Frontal cortex (tissue), 4 donors: ENCODE data around the gene EDAR. TPM values are rescaled to one million over a fixed set of nuclear protein-coding genes. Genes with fewer than 3 reads are reported as not detected.

ENCODE experiments used
- DNase-seq, 2 donors: peaks; one replicate each; pipeline ENCODE4 v3.0.0; 2012; ENCODE audit warnings: low spot score in 2 of 2
- FAIRE-seq: peaks from 2 replicates; lab custom pipeline; 2012; peaks lifted over from hg19 to GRCh38; lab: Jason Lieb, UNC
- small RNA-seq: library from RNA; depleted of rRNA; stranded (forward); fragments of <200 nt; gene quantifications from one replicate; pipeline ENCODE3, GENCODE V24; 2014
- total RNA-seq: library from RNA; depleted of rRNA; stranded (reverse); fragments of >200 nt; gene quantifications from one replicate; pipeline ENCODE4 v1.2.3, GENCODE V29; 2014
- donor health status: control.
- donor health status: control.
- donor health status: control.

The EDAR gene
- total RNA-seq, 1 donor from 2014 or later = under 0.01 TPM

DNA sequence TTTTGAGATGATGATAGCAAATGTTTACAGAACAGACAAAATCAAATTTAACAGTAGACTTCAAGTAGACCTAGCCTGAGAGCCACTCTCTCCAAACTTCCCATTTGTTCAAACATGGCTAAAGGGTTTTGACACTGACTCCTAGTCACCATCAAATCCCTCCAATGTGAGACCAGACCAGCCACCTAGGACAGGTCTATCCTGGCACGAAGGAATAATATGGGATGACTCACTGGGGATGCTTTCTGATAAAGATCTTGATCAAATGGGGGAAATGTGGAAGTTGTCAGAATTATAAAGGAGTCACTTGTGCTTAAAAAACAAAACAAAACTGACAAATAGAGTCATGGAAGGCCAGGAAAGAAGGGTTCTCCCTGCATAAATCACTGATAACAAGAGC lies 95.7 kb downstream of the EDAR start:
- no peak for FAIRE-seq

DNA sequence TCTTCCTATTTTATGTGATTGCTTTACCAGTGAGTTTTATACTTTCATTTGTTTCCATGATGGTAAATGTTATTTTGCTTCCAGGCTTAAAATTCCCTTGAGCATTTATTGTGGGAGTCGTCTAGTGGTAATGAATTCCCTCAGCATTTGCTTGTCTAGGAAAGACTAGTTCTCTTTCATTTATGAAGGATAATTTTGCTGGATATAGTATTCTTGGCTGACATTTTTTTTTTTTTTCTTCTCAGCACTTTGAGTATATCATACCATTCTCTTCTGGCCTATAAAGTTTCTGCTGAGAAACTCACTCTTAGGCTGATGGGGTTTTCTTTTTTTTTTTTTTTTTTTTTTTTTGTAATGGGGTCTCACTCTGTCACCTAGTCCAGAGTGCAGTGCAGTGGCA lies 99.1 kb downstream of the EDAR start:
- DNase-seq (no peak), FAIRE-seq (no peak)

More for the DNA sequence above, 95.7 kb downstream of the EDAR start:
- DNase-seq = no peak

DNA sequence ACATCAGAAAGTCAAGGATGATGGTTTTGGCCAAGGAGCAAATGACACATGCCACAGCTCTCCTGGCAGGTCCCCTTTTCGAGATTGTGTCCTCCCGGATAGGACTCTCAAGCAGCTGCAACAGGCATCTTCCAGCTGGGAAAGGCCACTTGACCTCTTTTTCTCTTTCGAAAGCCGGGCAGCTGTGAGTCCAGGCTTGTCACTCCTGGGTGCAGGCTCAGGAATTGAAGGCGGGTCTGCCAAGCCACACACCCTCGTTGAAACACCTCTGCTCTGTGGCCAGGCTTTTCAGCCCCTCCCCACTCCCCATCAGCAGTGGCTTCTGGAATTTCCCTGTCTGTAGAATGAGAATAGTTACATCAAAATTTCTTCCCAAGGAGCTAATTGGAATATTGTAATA lies 104.4 kb downstream of the EDAR start:
- FAIRE-seq (no peak), DNase-seq (no peak)

DNA sequence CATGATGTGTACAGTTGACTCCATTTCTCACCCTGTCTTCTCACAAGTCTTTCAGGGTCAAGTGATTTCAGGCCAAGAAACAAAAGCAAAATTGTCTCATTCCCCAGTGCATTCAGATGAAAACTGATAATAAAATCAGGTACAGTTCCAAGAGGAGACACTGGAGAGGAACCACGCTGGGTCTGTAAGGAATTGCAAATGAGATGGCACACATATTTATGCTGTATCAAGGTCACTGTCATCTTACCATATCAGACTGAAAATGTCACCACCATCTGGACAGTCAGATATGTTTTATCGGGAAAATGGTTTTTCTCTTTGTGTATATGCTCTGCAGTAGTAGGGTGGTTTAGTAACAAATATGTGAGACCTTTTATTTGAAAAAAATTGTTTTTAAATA lies 110.7 kb downstream of the EDAR start:
- DNase-seq (no peak), FAIRE-seq (no peak)

DNA sequence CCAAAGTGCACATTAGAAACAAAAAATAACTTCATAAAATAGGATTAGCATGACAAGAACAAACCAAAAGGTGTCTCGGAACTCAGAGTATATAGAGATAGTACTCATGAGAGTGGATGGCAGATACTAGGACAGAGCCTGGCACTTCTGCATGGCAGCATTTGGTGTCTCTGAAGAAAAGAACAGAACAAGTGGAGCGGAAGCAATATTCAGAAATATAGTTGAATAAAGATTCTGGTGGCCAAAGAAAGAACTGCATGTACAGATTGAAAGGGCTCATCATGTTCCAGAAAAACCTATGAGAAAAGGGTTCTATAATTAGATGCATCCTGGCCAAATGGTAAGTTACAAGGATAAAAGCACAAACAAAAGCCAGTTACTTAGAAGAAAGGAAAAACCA lies 111.5 kb downstream of the EDAR start:
- DNase-seq = no peak
- no peak for FAIRE-seq

DNA sequence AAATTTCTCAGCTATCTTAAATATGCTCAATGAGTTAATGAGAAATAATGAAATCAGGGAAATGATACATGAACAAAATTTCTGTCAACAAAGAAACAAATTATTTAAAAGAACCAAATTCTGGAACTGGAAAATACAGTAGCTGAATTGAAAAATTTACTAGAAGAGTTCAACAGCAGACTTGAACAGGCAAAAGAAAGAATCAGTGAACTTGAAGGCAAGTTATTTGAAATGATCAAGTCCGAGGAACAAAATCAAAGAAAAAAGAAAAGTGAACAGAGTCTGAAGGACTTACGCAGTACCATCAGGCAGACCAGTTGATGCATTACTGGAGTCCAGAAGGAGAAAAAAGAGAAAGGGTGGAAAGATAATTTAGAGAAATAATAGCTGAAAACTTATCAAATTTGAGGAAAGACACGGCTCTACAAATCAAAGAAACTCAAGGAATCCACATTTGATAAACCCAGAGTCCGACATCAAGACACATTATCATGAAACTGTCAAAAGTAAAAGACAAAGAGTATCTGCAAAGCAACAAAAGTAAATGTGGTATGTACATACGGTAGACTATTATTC lies 118.9 kb downstream of the EDAR start:
- DNase-seq = no peak
- no peak for FAIRE-seq

DNA sequence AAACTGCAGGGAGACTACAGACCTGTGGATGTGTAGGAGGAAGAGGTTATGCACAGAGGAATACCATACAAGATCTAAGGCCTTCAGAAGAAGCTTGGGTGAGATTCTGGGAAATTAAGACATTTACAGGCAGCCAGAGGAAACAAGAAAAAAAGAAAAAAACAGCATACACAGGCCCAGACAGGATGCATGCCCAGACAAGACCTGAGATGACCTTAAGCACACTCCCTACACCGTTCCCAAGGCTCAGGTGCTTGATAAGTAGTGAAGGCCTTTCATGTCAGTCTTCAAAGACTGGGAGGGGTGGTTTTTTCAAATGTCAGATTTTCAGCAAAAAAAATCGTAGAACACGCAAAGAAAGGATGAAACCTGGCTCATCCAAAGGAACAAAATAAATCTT lies 119.5 kb downstream of the EDAR start:
- no peak for FAIRE-seq
- no peak for DNase-seq

DNA sequence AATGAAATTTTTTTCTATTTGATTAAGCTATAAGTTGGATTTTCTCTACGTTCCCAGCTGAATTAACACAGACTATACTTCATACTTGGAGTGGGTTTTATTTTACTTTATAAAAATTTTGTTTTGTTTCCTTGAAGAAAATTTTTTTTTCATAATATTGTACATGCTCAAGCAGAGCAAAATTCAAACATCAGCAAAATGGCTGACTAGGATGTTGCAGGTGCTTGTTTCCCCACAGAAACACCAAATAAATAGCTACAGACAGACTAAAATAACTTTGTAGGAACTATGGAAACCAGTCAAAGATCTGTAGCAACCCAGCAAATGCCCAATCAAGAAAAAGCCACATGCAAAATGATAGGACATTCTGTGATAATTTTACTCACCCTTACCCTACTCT lies 120.1 kb downstream of the EDAR start:
- FAIRE-seq = no peak
- DNase-seq = no peak

DNA sequence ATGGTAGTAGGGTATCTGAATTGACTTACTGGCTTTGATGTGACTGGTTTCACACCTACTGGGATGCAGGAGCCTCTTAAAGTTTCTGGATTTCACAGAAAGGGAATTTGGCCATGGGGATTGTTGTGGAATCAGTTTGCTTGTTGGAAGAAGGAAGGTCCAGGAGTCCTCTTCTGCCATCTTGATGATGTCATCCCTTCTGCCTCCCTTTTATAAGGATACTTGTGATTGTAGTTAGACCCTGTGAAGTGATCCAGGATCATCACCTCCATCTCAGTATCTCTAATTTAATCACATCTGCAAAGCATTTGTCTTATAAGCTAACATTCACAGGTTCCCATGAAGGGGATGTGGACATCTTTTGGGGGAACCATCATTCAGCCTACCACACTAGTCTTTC lies 123.0 kb downstream of the EDAR start:
- FAIRE-seq (no peak), DNase-seq (no peak)

DNA sequence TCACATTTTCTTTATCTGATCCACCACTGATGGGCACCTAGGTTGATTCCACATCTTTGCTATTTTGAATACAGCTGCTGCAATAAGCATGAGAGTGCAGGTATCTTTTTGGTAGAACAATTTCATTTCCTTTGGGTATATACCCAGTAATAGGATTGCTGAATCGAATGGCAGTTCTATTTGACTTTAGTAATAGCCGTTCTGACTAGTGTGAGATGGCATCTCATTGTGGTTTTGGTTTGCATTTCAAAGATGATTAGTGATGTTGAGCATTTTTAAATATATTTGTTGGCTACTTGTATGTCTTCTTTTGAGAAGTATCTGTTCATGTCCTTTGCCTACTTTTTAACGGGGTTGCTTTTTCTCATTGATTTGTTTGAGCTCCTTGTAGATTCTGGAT lies 130.1 kb downstream of the EDAR start:
- FAIRE-seq = no peak
- DNase-seq = no peak

DNA sequence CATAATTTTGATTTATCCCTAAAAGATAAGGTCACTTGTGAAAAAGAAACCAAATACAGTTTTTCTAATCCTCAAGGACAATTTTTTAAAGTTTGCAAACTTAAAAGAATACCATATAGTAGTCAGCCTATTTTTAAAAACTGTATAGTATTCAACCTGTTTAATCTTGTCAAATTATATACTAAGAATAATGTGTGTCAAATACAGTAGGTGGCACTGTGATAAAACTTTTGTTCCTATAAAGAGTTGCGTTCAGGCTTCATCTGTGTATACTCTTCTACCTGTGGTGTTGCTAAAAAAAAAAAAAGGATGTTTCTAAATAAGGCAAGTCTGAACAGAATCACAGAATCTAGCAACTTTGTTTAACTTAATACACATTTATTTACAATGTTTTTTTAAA lies 133.8 kb downstream of the EDAR start:
- no peak for FAIRE-seq
- DNase-seq = no peak

DNA sequence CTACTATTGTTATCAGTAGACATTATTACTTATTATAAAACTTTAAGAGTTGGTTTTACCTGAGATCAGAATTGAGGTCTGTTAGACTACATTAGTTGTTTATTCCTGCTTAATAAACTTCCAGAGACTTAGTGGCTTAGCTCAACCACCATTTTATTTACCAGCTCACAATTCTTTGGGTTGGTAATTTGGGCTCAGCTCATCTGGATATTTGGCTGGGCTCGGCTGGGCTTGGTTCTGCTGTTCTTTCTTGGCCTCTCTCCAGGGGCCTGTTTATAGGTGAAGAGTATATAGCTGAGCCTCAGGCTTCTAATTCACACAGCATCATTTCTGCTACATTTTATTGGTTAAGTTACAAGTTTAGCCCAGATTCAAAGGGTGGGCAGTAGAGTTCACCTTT lies 134.5 kb downstream of the EDAR start:
- DNase-seq = no peak
- FAIRE-seq = no peak

DNA sequence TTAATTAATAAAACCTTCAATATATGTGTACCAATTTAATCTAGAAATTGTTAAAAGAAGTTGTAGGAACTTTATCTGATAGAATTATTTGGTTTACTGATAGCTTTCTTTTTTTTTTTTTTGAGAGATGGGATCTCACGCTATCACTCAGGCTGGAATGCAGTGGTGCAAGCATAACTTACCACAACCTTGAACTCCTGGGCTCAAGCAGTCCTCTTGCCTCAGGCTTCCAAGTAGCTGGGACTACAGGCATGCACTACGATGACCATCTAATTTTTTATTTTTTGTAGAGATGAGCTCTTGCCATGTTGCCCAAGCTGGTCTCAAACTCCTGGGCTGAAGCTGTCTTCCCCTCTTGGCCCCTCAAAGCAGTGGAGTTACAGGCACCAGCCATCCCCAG lies 135.6 kb downstream of the EDAR start:
- FAIRE-seq = no peak
- no peak for DNase-seq

DNA sequence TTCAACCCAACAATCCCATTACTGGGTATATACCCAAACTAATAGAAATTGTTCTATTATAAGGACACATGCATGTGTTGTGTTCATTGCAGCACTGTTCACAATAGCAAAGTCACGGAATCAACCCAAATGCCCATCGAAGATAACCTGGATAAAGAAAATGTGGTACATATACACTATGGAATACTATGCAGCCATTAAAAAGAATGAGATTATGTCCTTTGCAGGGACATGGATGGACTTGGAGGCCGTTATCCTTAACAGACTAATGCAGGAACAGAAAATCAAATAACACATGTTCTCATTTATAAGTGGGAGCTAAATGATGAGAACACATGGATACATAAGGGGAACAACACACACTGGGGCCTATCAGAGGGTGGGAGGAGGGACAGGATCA lies 136.6 kb downstream of the EDAR start:
- FAIRE-seq (no peak), DNase-seq (no peak)

DNA sequence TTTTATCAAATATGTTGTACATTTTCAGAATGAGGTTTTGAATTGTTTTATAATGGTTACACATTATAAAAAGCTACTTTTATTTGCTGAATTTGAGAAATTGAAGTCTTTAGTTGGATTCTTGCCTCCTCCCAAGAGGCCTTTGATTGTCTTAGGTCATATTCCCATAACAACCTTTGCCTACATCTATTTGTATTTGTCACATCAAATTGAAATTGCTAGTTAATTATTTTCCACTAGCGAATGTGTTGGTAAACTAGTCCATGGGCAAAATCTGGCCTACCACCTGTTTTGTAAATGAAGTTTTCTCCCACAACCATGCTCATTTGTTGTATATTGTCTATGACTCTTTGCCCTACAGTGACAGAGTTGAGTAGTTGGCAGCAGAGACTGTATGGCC lies 142.0 kb downstream of the EDAR start:
- FAIRE-seq (no peak), DNase-seq (no peak)

DNA sequence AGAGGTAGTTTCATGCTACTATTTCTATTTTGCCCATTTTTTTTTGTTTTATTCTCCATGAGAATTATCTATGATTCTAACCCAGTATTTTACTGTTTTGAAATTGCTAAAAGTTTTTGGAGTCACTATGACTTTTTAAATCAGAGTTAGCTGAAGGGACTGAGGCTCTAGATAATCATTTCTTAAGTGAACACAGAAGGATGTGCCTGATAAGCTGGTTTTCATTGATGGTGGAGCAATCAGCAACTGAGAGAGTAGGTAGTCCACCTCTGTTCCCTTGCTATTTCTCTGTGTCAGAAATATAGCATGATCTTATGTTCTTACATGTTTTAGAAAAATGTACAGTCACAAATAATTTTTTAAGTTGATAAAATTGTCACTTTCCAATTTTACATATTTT lies 143.1 kb downstream of the EDAR start:
- DNase-seq (no peak), FAIRE-seq (no peak)

Small RNA genes within 50 kb of the gene (small RNA-seq; reads per million reads assigned to genes)
- gene AC073415.1 = not detected

Other genes with a start within 250 kb of the EDAR start
- gene CCDC138, start 202.4 kb downstream of the EDAR start, total RNA-seq = 51.8 TPM
- 9.0 TPM for gene SH3RF3, start 140.0 kb upstream of the EDAR start, total RNA-seq